Immature natural killer cell (primary cell): ENCODE measurements around the gene YPEL4. TPM values are rescaled to one million over a fixed set of nuclear protein-coding genes. Genes with fewer than 3 reads are reported as not detected.
"Not testable (repeated sequence)": the region's sequence is repeated elsewhere in the genome, so short reads cannot be mapped to it uniquely, and the experiment has no call there.

Experiments used
- DNase-seq, 3 donors: peaks; one replicate each; pipeline ENCODE4 v3.0.0; 2022; ENCODE audit warnings: mixed read lengths in 1 of 3
- H3K27ac Mint-ChIP-seq, 6 donors: one replicate each; pipeline ENCODE4 v1.8.0; 2020; ENCODE audit warnings: mixed read lengths in 6 of 6, mild to moderate bottlenecking in 5 of 6, inconsistent platforms in 4 of 6, moderate library complexity in 3 of 6
- H3K27me3 Mint-ChIP-seq, 3 donors: one replicate each; pipeline ENCODE4 v1.8.0; 2020 to 2021; ENCODE audit warnings: low read depth in 3 of 3, mild to moderate bottlenecking in 3 of 3, mixed read lengths in 3 of 3, moderate library complexity in 3 of 3, inconsistent platforms in 1 of 3
- H3K36me3 Mint-ChIP-seq, 3 donors: one replicate each; pipeline ENCODE4 v1.8.0; 2020; ENCODE audit warnings: mixed read lengths in 3 of 3, inconsistent platforms in 2 of 3, mild to moderate bottlenecking in 2 of 3
- H3K4me1 Mint-ChIP-seq, 2 donors: one replicate each; pipeline ENCODE4 v1.8.0; 2020; ENCODE audit warnings: inconsistent platforms in 2 of 2, mild to moderate bottlenecking in 2 of 2, mixed read lengths in 2 of 2, moderate library complexity in 1 of 2
- H3K4me3 Mint-ChIP-seq, 5 donors: one replicate each; pipeline ENCODE4 v1.8.0; 2020; ENCODE audit warnings: mild to moderate bottlenecking in 5 of 5, mixed read lengths in 5 of 5, inconsistent platforms in 3 of 5, moderate library complexity in 3 of 5
- H3K9me3 Mint-ChIP-seq, 6 donors: one replicate each; pipeline ENCODE4 v1.8.0; 2020; ENCODE audit warnings: mild to moderate bottlenecking in 6 of 6, mixed read lengths in 6 of 6, inconsistent platforms in 4 of 6, moderate library complexity in 3 of 6
- polyA plus RNA-seq, 3 donors: library from polyadenylated mRNA; unstranded; fragments of 300-500 nt; fragmentation: Illumina TruSeq; gene quantifications; one replicate each; pipeline ENCODE4 v1.2.3, GENCODE V29; 2021

YPEL4 gene
- polyA plus RNA-seq, 3 donors from 2014 or later = 0.09 TPM; not detected in 2

DNA sequence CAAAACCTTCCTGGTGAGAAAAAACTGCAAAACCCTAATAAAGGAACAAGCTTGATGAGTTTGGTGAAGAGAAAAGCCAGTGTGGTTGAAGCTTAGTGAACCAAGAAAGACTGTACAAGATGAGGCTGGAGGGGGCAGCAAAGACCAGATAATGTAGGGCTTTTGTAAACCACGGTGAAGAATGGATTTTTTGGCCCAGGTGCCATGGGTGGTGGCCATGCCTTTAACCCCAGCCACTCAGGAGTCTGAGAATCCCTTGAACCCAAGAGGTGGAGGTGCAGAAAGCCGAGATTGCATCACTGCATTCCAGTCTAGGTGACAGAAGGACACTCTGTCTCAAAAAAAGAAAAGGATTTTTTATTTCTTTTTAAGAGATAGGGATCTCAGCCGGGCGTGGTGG, 13.2 kb upstream of the YPEL4 start:
- no peak overlapping the region for H3K4me3 Mint-ChIP-seq
- no peak overlapping the region for H3K27ac Mint-ChIP-seq
- peaks cover 22 to 30% of the 10 kb centered on the region in 2 donors for H3K4me1 Mint-ChIP-seq
- DNase-seq = no peak
- peaks cover 15 to 21% (median 16%) of the 10 kb centered on the region in 3 donors for H3K27me3 Mint-ChIP-seq
- H3K9me3 Mint-ChIP-seq = no peaks in the 10 kb centered on the region
- H3K36me3 Mint-ChIP-seq = peaks cover 8 to 22% (median 17%) of the 10 kb centered on the region in 3 donors

DNA sequence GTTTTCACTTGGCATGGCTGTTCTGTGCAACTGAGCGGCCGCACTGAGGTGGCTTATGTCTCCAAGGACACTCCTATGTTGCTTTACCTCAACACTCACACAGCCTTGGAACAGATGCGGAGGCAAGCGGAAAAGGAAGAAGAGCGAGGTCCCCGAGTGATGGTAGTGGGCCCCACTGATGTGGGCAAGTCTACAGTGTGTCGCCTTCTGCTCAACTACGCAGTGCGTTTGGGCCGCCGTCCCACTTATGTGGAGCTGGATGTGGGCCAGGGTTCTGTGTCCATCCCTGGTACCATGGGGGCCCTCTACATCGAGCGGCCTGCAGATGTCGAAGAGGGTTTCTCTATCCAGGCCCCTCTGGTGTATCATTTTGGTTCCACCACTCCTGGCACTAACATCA, 10.0 kb upstream of the YPEL4 start:
- Mint-ChIP-seq H3K27me3 (peaks cover 2 to 5% (median 2%) of the 10 kb centered on the region in 3 donors), H3K4me1 (peaks cover 23 to 30% of the 10 kb centered on the region in 2 donors), H3K9me3 (no peaks in the 10 kb centered on the region), H3K36me3 (peaks cover 8 to 22% (median 17%) of the 10 kb centered on the region in 3 donors), H3K4me3 (no peak overlapping the region), H3K27ac (peak overlapping the region in 1 of 6 donors; percentile 34)
- no peak for DNase-seq

DNA sequence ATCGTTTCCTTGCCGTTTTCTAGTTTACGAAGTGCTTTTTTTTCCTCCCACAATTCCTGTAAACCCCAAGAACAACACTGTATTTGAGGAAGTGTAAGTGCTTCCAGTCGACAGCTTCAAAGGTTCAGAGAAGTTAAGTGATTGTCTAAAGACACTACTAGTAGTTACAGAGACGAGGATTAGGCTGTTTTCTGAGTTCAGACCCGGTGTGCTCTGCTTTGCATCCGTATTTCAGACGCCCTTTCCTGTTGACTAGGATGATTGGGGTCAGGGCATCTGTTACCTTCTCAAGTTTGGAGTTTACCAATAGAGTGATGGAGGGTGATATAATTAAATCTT, 8.3 kb upstream of the YPEL4 start:
- Mint-ChIP-seq H3K36me3 (peaks cover 8 to 22% (median 17%) of the 10 kb centered on the region in 3 donors), H3K9me3 (no peaks in the 10 kb centered on the region), H3K4me1 (peaks cover 25 to 34% of the 10 kb centered on the region in 2 donors), H3K27ac (peak overlapping the region; percentile 94 to 98 (median 96)), H3K4me3 (peak overlapping the region; percentile 95 to 99 (median 95)), H3K27me3 (peaks cover 0 to 6% (median 2%) of the 10 kb centered on the region in 3 donors)
- no peak for DNase-seq

DNA sequence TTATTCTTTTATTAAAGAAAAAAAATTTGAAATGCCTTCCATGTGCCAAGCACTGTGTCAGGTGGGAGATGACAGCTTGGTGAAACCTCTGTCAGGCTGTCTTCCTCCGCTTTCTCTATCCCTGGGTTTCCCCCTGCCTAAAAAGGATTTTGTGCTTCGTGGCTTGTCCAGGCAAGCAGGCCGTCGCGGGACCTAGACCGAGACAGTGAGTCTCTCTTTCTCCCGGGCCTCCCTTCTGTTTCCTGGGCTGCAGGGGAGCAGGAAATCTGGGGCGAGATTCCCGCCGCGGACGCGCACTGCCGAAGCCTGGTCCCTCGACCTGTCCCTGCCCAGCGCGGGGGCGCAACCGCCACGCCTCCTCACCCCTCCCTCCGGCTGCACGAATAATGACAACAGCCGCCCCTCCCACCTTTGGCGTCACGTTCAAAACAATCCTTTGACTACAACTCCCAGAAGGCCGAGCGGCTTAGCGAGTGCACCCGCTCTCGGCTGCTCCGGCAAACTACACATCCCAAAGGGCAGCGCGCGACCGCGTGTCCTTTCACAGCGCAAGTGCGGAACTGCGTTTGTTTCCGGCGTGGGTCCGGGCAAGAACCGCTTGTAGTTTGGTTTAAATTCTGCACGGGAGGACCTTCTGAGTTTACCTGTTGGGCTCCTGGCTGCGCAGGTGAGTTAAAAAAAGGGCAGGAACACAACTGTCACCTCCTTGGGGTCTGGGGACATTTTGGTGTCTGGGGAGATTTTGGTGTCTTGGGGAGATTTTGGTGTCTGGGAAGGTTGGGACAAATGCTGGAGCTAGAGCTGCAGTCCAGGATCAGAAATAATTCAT, 7.7 kb upstream of the YPEL4 start, which contains the start of gene CLP1:
CLP1 (plus strand) TSS at position 569 of the 829 bp plus-strand sequence. CDS start 1,715 bp downstream, outside the sequence.
- peaks cover 4 to 17% (median 12%) of the 10 kb centered on the region in 3 donors for H3K36me3 Mint-ChIP-seq
- H3K27me3 Mint-ChIP-seq = peaks cover under 1 to 8% (median 2%) of the 10 kb centered on the region in 3 donors
- no peaks in the 10 kb centered on the region for H3K9me3 Mint-ChIP-seq
- H3K4me3 Mint-ChIP-seq = peak within 1 kb of the TSS; percentile 95 to 99 (median 95)
- peak; percentile 98 for DNase-seq
- peaks cover 31 to 38% of the 10 kb centered on the region in 2 donors for H3K4me1 Mint-ChIP-seq
- peak within 1 kb of the TSS; percentile 94 to 98 (median 96) for H3K27ac Mint-ChIP-seq

DNA sequence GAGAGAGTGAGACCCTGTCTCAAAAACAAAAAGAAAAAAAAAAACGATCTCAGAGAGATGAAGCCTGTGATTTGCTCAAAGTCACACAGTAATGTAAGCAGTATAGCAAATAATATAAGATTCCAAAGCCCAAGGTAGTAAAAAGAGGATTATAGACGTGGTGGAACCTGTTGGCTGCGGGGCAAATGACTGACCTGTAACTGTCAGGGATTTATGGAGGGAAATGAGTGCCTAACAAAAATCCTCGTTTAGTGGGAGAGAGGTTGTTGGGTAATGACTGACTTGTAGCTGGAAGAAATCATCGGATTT, 7.1 kb upstream of the YPEL4 start:
- H3K4me1 Mint-ChIP-seq = peaks cover 34 to 38% of the 10 kb centered on the region in 2 donors
- peak overlapping the region; percentile 43 to 99 (median 95) for H3K4me3 Mint-ChIP-seq
- no peaks in the 10 kb centered on the region for H3K9me3 Mint-ChIP-seq
- peaks cover 0 to 13% (median 9%) of the 10 kb centered on the region in 3 donors for H3K36me3 Mint-ChIP-seq
- H3K27me3 Mint-ChIP-seq = peaks cover 2 to 8% (median 3%) of the 10 kb centered on the region in 3 donors
- H3K27ac Mint-ChIP-seq = peak overlapping the region; percentile 94 to 98 (median 96)
- no peak for DNase-seq

DNA sequence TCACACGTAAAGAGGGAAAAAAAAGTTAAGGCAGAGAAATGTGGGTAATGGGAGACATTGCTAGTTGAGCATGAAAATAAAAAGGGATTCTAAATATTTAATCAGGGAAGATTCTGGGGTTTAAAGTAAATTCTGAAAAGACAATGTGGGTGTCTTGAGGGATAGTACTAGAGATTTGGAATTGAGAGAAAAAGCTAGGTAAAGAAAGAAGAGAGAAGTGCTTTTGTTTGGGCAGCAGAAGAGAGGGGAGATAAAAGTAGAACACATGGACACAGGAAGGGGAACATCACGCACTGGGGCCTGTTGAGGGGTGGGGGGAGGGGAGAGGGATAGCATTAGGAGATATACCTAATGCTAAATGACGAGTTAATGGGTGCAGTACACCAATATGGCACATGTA, 3.5 kb upstream of the YPEL4 start:
- Mint-ChIP-seq H3K4me1 (peaks cover 42 to 57% of the 10 kb centered on the region in 2 donors), H3K27ac (peak overlapping the region in 4 of 6 donors; percentile 58 to 92 (median 74)), H3K4me3 (peak overlapping the region in 1 of 5 donors; percentile 14)

DNA sequence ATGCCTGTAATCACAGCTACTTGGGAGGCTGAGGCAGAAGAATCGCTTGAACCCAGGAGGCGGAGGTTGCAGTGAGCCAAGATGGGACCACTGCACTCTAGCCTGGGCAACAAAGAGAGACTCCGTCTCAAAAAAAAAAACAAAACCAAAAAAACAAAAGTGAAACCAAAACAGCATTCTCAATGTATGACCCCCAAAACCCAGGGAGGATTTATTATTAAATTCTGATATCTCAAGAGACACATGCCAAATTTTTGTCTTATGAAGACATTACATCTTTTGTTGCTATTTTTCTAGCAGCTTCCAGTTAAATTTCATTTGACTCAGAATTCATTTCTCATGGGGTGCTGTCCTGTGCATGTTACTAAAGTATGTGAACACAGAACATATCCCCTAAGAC, 3.0 kb upstream of the YPEL4 start:
- Mint-ChIP-seq H3K27ac (peak overlapping the region; percentile 17 to 92 (median 82)), H3K4me1 (peaks cover 41 to 56% of the 10 kb centered on the region in 2 donors)
- DNase-seq = no peak

More for the DNA sequence above, 3.5 kb upstream of the YPEL4 start:
- H3K9me3 Mint-ChIP-seq = no peaks in the 10 kb centered on the region
- no peak for DNase-seq
- no peaks in the 10 kb centered on the region for H3K36me3 Mint-ChIP-seq
- peaks cover 9 to 22% (median 14%) of the 10 kb centered on the region in 3 donors for H3K27me3 Mint-ChIP-seq

DNA sequence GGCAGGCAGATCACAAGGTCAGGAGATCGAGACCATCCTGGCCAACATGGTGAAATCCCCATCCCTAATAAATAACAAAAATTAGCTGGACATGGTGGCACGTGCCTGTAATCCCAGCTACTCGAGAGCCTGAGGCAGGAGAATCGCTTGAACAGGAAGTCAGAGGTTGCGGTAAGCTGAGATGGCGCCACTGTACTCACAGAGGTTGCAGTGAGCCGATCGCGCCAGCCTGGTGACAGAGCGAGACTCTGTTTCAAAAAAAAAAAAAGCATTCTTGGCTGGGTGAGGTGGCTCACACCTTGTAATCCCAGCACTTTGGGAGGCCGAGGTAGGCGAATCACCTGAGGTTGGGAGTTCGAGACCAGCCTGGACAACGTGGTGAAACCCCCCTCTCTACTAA, 2.5 kb upstream of the YPEL4 start:
- Mint-ChIP-seq H3K4me3 (peak overlapping the region; percentile 18 to 73 (median 55)), H3K4me1 (peaks cover 39 to 53% of the 10 kb centered on the region in 2 donors), H3K27me3 (peaks cover 18 to 22% (median 19%) of the 10 kb centered on the region in 3 donors), H3K27ac (peak overlapping the region; percentile 17 to 92 (median 82))
- peak; percentile 36 to 50 (median 37) for DNase-seq
- H3K9me3 Mint-ChIP-seq, H3K36me3 Mint-ChIP-seq: not testable (repeated sequence)

More for the DNA sequence above, 3.0 kb upstream of the YPEL4 start:
- H3K36me3 Mint-ChIP-seq = no peaks in the 10 kb centered on the region
- peaks cover 14 to 23% (median 19%) of the 10 kb centered on the region in 3 donors for H3K27me3 Mint-ChIP-seq
- H3K9me3 Mint-ChIP-seq = no peaks in the 10 kb centered on the region
- H3K4me3 Mint-ChIP-seq = peak overlapping the region; percentile 18 to 73 (median 55)

DNA sequence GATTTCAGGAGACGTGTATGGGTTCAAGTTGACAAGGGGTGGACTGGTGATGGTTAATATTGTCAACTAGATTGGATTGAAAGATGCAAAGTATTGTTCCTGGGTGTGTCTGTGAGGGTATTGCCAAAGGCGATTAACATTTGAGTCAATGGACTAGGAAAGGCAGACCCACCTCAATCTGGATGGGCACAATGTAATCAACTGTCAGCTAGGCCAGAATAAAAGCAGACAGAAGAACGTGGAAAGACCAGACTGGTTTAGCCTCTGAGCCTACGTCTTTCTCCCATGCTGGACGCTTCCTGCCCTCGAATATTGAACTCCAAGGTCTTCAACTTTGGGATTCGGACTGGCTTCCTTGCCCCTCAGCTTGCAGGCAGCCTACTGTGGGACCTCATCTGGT, 1.7 kb upstream of the YPEL4 start:
- Mint-ChIP-seq H3K4me1 (peaks cover 39 to 50% of the 10 kb centered on the region in 2 donors), H3K4me3 (peak overlapping the region in 2 of 5 donors; percentile 2 to 6), H3K27ac (peak overlapping the region in 5 of 6 donors; percentile 78 to 98 (median 95)), H3K27me3 (peaks cover 24 to 26% (median 25%) of the 10 kb centered on the region in 3 donors), H3K36me3 (no peaks in the 10 kb centered on the region), H3K9me3 (no peaks in the 10 kb centered on the region)
- no peak for DNase-seq

DNA sequence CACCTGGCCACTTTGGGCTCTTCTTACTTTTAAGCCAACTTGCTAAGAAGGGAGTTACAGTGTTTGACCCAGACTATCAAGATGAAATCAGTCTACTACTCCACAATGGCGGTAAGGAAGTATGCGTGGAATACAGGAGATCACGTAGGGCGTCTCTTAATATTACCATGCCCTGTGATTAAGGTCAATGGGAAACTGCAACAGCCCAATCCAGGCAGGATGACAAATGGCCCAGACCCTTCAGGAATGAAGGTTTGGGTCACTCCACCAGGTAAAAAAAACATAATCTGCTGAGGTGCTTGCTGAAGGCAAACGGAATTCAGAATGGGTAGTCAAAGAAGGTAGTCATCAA, 1.0 kb upstream of the YPEL4 start:
- peaks cover 25 to 32% (median 26%) of the 10 kb centered on the region in 3 donors for H3K27me3 Mint-ChIP-seq
- H3K36me3 Mint-ChIP-seq = no peaks in the 10 kb centered on the region
- no peak for DNase-seq
- peak overlapping the region in 1 of 5 donors; percentile 6 for H3K4me3 Mint-ChIP-seq
- H3K27ac Mint-ChIP-seq = peak overlapping the region in 5 of 6 donors; percentile 78 to 98 (median 95)
- no peaks in the 10 kb centered on the region for H3K9me3 Mint-ChIP-seq
- peaks cover 44 to 56% of the 10 kb centered on the region in 2 donors for H3K4me1 Mint-ChIP-seq

DNA sequence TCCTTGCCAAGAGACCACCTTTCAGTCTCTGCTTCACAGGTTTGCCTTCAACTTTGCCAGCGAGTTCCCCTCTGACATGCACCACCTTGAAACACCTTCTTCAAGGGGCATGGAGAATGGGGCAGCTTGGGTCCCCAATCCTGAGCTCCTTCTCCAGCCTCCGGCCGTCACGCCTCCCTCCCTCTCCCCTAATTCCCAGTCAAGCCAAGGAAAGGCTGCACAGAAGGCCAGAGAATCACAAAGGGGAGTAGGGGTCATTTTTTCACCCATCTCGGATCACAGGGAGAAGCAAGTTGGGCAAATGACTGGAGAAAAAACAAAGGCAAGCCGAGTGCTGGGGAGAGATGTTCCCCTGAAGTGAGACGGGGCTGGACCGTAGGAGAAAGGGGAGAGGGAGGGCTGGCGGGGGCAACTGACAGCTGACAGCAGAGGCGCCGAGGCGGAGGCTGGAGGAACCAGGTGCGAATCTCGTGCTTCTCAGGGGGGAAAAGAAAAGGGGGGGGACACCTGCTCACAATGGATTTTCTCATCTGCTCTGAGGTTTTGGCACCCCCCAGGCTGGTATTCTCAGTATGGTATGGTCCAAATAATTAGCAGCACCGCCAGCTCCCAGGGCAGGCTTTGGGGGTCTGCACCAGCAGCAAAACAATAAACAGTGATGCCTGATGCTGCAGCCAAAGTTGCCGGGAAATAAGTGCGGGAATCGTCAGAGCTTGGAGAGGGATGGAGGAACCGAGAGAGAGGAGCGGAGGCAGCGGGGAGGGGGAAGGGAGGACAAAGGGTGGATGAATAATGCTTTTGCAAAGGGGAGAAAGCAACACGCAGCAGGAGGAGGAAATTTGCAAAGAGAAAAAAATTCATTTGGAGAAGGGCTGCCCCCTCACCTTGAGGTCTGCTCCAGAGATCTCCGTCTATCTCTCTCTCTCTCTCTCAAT, 644 bp downstream of the YPEL4 start:
- Mint-ChIP-seq H3K27ac (peak overlapping the region in 5 of 6 donors; percentile 92 to 98 (median 95)), H3K4me1 (peaks cover 41 to 50% of the 10 kb centered on the region in 2 donors), H3K4me3 (peak overlapping the region; percentile 74 to 88 (median 84)), H3K36me3 (no peaks in the 10 kb centered on the region), H3K27me3 (peaks cover 25 to 36% (median 26%) of the 10 kb centered on the region in 3 donors), H3K9me3 (no peaks in the 10 kb centered on the region)
- peak; percentile 55 to 56 (median 55) for DNase-seq

DNA sequence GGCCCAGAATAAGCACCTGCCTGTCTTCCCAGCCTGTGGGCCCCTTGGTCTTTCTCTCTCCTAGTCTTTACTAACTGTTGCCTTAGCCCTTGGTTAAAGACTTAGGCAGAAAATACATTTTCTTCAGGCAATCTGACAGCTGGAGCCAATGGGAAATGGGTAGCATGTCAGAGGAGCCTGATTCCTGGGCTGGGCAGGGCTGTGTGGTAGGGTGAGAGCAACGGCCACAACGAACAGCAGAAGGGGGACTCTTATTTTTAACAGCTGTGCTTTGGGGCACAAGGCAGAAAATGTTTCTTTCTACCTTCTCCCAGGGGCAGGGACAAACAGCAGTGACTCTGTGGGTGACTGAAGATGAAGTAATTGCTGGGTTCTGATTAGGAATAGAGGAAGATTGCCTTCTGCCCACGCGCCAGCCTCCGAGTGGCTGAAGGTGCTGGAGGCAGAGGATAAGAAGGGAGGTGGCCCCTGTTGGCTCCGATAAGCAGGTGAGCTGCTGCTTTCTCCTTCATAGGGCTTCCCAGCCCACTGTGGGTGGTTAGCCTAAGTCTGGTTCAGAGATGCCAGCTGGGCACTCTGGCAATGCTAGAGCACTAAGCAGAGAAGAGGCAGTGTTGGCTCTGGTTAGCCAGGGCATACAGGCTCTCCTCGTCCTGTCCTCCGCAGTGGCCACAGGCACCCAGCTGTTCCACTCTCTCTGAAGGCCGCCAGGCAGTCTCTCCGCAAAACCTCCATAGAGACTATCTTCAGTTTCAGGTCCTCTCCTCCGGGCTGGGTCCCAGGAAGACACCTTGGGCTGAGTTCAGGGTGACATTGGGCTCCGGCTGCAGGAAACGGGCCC, 1.5 kb downstream of the YPEL4 start:
- Mint-ChIP-seq H3K36me3 (no peaks in the 10 kb centered on the region), H3K27me3 (peaks cover 25 to 39% (median 26%) of the 10 kb centered on the region in 3 donors), H3K27ac (peak overlapping the region in 5 of 6 donors; percentile 92 to 98 (median 95)), H3K9me3 (no peaks in the 10 kb centered on the region), H3K4me3 (peak overlapping the region; percentile 74 to 88 (median 84)), H3K4me1 (peaks cover 41 to 49% of the 10 kb centered on the region in 2 donors)
- DNase-seq = no peak
